NK-92 (cell line): ENCODE results near the gene STARD3.

Experiments
- DNase-seq: peaks from one replicate; lab custom pipeline; 2025; ENCODE audit not compliant: unreplicated experiment; lab: John Stamatoyannopoulos, UW

STARD3 gene

DNA sequence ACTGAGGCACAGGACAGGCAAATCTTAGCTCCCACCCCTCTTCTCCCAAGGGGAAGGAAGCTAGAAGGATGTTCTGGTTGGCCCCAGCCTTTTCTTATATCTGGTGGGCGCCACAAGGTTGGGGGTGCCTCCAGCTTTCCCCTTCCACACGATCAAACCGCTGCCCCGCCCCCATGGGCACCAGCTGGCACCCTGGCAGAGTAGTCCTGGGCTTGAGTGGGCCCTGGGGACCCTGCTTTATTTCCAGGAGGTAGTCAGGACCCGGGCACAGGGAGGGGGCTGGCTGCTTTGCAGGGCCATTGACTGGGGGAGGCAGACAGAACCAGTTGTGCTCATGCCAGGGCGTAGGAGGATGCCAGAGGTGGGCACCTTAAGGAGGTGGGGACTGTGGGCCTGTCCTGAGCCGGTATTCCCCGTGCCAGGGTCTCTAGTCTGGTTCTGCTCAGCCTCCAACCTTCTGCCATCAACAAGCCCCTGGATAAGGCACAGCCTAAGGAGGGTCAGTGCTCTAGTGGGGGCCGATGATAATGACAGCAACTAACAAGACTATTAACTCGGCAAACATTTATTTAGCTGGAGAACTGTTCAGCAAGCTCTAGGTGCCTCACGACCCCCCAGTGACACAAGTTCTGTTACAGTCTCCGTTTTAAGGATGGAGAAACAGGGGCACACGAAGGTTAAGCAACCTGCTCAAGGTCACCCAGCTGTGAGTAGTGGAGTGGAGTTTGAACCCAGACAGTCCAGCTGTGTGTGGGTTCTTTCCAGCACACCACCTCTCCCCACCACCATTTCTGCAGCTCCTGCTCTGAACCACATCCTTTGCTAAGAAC lies 17.8 kb upstream of the STARD3 start:
- DNase-seq, result no peak

DNA sequence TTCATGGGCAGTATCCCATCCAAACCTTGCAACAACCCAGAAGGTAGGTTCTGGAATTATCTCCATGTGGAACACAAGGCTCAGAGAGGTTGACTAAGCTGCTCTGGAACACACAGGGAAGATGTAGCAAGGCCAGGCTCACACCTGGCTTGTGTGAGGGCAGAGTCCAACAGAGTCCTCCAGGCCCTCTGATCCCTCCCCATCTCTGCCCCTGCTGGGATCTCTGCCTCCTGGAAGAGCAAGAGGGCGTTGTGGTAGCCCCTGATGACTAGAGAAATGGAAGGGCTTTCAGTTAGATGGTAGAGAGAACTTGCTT lies 17.2 kb upstream of the STARD3 start:
- DNase-seq, result no peak

DNA sequence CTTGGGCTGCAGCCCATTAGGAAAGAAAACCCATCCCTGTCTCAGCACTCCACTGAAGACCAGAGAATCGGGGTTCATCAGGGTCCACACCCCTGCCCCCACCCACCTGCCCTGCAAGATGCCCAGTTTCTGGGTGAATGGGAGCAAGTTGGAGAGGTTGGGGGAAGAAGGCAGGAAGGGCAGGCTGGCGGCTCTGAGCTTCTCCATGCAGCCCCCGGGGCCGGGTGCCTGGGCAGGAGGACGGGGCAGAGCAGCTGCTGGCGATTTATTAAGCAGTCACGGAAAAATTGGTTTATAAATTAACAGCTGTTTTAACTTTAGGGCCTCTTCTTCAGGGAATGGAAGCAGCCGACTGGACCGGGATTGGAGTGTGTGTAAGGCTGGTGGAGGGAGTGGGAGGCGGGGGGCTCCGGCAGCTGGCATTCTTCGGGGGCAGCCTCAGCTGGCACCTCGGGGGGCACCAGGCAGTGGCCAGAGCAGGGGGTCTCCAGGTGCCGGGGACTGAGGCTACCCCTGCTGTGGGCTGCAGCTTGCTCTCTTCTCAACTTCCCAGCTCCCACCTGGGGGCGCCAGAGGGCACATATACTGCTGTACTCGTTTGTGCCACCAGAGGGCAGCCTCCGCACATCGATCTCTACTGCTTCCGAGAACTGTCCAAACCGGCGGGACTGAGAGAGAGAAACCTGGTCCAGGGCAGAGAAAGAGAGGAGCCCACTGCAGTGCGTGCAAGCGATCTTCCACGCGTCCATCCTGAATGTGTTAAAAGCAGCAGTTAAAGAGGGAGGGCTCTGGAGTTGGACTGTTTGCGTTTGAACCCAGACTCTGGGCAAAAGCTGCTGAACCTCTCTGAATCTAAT lies 15.2 kb upstream of the STARD3 start:
- DNase-seq, result no peak

DNA sequence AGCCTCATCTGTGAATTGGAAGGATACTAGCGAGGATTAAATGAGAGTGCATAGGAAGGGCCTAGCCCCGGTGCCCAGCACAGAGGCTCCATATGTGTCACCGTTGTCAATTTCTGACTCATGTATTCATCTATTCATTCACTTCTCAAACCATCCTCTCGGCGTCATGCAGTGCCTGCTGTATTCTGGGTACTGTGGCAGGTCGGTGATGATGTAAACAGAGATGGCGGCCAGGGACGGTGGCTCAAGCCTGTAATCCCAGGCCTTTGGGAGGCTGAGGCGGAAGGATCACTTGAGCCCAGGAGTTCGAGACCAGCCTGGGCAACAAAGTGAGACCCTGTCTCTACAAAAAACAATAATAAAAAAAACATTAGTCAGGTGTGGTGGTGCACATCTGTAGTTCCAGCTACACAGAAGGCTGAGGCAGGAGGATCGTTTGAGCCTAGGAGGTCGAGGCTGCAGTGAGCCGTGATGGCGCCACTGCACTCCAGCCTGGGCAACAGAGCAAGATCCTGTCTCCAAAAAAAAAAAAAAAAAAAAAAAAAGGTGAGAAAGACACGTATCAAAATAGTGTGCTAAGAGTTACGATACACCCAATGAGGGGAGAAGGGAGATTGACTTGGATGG lies 14.5 kb upstream of the STARD3 start:
- no peak for DNase-seq

DNA sequence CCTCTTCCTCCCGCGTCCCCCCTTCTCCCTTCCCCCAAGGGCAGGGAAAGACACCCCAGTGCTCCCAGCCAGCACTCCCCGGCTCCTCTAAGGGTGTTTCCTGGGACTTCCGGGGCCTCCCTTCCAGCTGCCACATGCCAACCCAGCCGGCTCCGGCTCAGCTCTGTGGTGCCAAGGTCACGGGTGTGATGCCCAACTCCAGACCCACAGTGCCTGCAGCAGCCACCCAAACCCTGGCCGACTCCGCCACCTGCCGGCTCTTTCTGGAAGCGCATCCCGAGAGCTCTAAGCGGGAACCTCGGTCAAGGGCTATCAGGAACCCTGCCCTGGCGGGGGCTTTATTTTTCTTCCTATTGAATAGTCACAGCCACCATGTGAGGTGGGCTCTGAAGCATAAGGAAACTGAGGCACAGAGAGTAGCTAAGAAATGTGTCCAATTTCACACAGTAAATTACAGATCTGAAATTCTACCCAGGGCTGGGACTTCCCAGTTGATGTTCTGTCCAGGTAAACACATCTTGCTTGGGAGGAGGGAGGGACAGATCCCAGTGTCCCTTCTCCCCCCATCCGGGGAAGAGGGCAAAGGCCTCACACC lies 13.5 kb upstream of the STARD3 start:
- DNase-seq, result no peak

DNA sequence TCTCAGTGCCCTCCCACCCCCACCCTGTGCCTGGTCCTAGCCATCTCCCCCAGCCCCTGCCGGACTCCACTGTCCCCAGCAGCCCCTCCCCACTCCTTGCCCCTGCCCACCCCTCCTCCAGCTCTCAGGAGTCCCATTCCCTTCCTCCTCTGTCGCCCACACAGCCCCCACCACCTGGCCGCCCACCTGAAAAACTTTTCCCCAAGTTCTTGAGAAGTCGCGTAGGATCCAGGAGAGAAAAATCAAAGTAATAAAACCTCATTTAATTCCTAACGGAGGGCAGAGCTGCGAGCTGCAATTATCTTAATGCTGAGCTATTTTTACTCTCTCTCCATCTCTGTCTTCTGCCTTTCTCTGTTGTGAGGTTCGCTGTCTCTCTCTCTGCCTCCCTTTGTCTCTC lies 12.6 kb upstream of the STARD3 start:
- no peak for DNase-seq

DNA sequence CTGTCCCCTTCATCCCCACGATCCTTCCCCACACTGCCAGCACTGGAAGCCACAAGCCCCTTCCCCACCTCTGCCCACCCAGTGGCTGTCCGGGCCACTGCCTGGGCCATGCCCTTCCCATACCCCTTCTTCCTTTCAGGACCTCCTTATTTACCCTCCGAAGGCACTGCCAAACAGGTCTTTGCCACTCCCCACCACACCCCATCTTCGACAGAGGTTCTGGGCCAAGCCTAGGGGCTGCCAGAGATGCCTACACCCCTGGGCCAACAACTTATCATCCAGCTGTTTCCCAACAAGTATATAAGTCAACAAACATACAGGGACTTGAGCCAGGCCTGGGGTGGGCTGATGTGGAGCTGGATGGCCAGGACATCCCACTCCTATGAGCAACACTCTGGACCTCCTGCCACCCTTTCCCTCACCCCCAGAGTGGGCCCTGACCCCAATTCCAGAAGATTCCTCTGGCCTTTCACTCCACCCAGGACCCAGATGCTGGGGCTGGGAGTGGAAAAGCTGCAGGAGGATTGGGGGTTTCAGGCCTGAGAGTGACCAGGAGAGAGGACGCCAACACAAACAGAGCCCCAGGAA lies 11.7 kb upstream of the STARD3 start:
- DNase-seq, result no peak

DNA sequence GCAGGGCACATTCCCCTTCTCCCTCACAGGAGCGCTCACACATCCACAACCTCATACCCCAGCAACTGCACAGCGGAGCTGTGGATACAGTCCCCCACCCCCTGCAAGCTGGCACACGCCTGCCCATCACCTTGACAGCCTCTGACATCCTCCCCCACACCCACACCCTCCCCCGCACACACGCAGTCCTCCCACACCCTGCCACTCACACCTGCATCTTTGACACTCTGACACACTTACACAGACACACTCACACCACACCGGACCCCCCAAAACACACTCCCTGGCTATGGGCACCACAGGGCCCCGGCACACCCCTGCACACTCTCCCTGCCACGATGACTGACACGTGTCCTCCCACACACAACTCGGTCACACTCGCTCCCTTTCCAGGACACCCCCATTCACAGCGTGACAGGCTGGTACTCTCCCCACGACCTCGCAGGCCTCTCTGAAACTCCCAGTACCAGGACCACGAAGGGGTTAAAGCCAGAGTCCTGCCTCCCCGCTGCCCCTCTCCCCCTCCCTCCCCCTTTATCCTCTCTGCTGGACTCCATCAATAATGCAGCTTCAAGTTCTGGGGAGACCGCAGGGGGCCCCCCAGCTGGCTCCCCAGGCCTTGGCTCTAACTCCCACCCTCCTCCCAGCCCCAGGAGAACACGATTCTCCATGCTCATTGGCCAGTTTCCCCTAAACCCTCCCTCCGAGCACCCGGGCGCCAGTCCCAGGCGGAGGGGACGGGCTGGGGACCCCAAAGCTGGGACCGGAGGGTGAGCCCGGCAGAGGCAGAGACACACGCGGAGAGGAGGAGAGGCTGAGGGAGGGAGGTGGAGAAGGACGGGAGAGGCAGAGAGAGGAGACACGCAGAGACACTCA lies 10.5 kb upstream of the STARD3 start, which contains the start of gene PPP1R1B:
Gene PPP1R1B, plus strand, starts transcription at position 782 of the 876 bp plus-strand sequence. CDS start 441 bp downstream, outside the sequence.
- DNase-seq, result no peak

DNA sequence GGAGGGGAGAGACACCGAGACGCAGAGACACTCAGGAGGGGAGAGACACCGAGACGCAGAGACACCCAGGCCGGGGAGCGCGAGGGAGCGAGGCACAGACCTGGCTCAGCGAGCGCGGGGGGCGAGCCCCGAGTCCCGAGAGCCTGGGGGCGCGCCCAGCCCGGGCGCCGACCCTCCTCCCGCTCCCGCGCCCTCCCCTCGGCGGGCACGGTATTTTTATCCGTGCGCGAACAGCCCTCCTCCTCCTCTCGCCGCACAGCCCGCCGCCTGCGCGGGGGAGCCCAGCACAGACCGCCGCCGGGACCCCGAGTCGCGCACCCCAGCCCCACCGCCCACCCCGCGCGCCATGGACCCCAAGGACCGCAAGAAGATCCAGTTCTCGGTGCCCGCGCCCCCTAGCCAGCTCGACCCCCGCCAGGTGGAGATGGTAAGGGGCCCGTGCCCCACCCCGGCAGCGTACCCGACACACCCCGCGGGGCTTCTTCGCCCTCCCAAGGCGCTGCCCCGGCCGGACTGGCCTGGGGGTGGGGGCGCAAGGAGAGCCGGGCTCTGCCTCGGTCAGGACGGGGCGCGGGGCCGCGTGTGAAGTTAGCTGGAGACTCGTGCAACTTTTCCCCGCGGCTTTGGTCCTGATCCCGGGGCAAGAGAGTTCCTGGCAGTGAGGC lies 9.8 kb upstream of the STARD3 start:
- DNase-seq, result no peak

DNA sequence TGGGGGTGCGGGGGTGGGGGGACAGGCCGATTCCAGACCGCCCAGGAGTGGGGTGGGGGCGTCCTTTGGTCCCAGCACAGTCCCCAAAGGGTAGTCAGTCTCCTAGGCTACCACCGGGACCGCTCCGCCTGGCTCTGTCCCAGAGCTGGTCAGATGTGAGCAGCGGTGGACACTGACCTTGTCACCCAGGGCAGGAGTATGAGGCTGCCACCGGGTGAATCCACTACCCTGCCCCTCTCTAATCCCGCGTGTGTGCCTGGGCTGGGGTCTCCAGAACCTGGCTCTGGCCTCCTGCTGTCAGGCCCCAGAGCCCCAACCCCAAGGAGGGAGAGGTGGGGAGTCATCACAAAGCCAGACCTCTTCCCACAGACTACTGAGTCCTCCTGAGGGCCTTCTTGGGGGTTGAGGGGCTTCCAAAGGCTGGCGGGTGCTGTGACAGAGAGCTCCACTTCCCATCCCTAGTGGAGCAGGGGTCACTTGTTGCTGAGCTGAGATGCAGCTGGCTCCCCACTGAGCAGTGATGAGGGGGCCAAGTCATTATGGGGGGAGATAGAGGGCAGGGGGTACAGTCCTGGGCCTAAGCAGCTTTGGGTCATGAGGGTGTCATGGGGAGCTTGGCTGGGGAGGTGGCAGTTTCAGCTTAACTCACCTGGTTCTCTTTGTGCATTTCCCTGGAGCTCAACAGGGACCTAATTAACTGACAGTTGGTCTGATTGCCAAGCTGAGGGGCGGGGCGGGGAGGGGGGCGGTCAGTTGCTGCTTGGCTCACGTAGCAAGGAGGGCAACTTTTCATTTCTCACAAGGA lies 9.0 kb upstream of the STARD3 start:
- DNase-seq, result no peak

DNA sequence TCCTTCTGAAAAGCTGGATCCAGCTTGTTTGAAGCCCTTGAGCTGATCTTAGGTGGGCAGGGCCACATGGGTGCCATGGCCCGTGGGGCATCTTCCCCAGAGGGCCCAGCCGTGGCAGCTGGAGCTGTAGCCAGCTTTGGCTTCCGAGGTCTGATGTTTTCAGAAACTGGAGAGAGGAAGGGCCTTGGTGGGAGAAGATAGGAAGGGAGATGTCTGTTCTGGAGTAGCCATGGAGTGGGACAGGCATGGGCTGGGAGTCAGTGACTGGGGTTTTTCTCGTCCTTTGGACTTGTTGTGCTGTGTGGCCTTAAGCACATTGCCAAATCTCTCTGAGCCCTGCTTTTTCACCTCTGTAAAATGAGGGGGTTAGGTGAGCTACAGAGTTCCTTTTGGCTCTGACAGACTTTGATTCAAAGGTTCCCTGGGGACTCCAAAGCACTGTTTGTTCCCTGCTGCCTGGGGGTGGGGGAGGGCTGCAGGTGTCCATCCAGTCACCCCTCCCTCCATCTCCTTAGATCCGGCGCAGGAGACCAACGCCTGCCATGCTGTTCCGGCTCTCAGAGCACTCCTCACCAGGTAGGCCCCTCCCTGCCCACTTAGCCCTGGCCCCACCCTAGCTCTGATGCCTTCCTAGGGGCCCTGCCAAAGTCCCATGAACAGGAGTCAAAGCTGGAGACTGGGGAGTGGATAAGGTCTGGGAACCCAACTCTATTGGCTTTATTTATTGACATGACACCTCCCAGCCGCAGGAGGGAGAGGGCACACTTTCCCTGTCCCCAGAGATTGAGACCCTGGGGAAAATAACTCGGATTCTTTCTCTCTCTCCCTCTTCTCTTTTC lies 8.1 kb upstream of the STARD3 start:
- no peak for DNase-seq

DNA sequence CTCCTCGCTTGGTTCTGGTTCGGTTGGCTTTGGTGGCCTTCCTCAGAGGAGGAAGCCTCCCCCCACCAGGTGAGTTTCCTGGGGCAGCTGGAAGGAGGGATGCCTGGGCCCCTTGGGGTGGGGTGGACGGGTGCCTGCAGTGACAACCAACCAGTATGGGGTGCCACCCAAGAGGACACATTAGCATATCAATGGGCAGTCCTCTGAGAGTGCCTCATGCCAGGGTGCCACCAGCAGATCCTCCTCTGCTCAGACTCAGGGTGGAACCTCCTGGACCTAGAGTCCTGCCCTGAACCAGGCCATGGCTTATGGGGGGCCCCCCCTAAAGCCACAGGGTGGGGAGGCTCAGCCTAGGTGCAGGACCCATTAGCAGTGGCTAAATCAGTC lies 7.5 kb upstream of the STARD3 start:
- DNase-seq, result no peak

DNA sequence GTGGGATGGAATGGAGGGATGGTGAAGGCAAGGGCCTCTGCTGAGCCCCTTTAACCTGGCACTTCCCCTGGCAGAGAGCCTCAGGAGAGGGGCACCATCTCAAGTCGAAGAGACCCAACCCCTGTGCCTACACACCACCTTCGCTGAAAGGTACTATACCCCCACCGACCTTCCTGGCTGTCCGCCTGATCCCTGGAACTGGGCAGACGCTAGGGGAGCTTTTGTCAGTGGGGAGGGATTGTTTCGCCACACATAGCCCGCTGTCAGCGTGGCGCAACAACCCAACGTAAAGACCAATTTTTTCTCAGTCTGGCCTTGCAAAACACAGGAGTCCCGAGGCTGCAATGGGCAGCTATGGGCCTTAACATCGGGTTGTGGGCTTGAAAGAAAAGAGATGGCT lies 7.0 kb upstream of the STARD3 start:
- DNase-seq, result no peak

DNA sequence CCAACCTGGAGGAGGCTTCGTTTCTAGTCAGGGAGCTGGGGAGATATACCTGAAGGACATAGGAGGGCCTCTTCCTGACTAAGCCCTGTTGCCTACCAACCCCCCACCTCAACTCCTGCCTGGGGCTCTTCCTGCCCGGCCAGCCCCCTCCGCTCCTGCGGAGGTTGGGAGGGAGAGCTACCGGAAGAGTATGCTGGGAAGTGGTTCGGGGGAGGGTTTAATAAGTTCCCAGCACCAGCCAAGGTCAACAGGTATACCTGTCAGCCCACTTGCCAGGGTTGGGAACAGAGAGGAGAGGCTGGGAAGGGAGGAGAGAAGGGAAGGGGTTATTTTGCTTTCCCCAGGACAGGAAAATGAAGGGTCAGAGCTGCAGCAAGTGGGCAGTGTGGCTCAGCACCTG lies 5.5 kb upstream of the STARD3 start:
- no peak for DNase-seq

DNA sequence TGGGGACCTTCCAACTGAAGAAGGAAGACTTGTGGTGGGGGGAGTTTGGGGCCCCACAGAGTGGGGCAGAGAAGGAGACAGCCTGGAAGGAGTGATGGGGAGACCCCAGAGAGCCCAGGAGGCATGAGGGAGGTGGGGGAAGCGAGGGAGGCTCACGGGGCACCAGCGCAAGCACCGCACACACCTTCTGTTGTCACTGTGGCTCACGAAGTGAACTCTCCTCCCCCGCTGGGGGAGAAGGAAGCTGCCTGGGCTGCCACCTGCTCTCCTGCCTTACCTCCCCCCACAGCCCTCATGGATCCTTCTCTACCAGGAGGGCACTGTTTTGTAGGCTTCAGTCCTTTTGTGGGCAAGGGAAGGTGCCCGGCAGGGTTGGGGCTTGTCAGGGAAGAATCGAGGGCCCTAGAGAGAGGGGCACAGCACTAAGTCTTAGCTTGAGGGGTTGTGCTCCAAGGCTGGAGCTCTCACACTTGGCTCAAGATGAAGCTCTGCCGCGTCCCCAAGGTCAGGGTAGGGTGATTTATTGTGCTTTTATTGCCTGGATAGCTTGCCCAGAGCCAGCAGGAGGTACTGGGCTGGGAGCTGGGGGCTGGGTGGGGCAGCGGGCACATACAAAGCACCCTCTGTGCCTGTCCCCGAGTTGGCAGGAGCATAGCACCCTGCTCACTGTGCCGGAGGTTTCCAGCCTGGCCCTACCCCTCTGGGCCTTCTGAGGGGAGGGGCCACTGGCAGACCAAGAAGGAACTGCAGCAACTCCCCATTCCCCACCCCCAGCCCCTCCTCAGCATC lies 4.6 kb upstream of the STARD3 start:
- no peak for DNase-seq

DNA sequence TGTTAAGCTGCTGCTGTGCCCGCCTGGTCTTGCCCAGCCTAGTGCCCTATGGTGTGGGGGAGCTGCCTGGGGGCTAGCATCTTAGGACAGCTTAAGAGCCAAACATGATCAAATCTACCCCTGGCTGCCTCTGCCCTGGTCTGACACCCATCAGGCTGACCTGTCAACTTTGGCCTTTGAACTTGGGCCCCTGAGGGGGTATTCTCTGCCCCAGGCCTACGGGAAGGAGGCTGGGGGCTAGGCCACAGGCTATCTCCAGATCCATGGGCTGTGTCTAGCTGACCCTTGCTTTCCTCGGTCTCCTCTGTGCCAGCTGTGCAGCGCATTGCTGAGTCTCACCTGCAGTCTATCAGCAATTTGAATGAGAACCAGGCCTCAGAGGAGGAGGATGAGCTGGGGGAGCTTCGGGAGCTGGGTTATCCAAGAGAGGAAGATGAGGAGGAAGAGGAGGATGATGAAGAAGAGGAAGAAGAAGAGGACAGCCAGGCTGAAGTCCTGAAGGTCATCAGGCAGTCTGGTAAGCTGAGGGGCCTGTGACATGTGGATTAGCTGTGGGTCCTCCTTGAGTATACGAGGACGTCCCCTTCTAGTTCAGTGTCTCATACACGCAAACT lies 3.3 kb upstream of the STARD3 start:
- DNase-seq, result no peak

DNA sequence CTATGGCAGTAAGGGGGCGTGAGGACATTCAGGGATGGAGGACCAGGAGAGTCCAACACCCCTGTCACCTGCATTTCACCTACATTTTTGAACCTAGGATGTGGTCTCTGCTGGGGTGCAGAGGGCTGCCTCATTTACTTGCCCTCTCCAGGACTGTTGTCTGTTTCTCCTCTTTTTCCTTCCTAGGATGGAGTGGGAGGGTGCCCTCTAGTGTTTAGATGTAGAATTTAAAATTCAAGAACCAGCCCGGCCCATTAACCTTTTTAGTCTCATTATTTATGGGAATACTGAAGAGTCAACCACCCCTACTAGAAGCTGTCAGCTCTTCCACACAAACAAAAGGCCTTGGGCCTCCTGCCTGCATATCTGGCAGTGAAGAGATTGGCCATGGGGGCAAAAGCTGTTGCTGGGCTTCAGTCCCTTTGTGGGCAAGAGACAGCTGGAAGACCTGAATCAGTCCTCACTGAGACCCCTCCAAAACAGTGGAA lies 2.5 kb upstream of the STARD3 start:
- DNase-seq, result no peak
